Retinal pigment epithelial cell (primary cell): ENCODE data around the gene DPH2.
A peak's percentile ranks its signal among the peaks of the same experiment; 100 is the strongest.

Source experiments
- DNase-seq: peaks from one replicate; pipeline ENCODE4 v3.0.0-alpha.2; 2010; ENCODE audit warnings: low read depth
- H3K4me3 ChIP-seq: 2 replicates; pipeline ENCODE4 v1.5.1; 2011; ENCODE audit warnings: mild to moderate bottlenecking, low read length, control low read depth, moderate library complexity
- CTCF ChIP-seq: conservative IDR thresholded peaks from 2 replicates; pipeline ENCODE4 v1.5.1; 2011; ENCODE audit warnings: low read depth, low read length, control low read depth, inconsistent platforms

The DPH2 gene

GRCh38 chr1:43979261-43979527 is 9.4 kb downstream of the DPH2 start:
- peak overlapping the region; percentile 54 for H3K4me3 ChIP-seq
- DNase-seq = no peak
- TF ChIP-seq CTCF = no peak

- TF ChIP-seq CTCF = no peak
- H3K4me3 ChIP-seq = peak overlapping the region; percentile 54
- no peak for DNase-seq
These were observed 9.9 kb downstream of the DPH2 start for GRCh38 chr1:43979528-43980254.

GRCh38 chr1:43980255-43981134 is 10.7 kb downstream of the DPH2 start:
- DNase-seq = no peak
- no peak for TF ChIP-seq CTCF
- peak overlapping the region; percentile 54 for H3K4me3 ChIP-seq

GRCh38 chr1:43981135-43981491 is 11.3 kb downstream of the DPH2 start:
- no peak overlapping the region for H3K4me3 ChIP-seq
- no peak for DNase-seq
- TF ChIP-seq CTCF = no peak

- H3K4me3 ChIP-seq = no peak overlapping the region
- TF ChIP-seq CTCF = no peak
- DNase-seq = no peak
These were observed 11.8 kb downstream of the DPH2 start for GRCh38 chr1:43981636-43982035.

- TF ChIP-seq CTCF = no peak
- no peak for DNase-seq
- H3K4me3 ChIP-seq = no peak overlapping the region
These were observed 12.4 kb downstream of the DPH2 start for GRCh38 chr1:43982241-43982640.

GRCh38 chr1:43982808-43983207 is 13.0 kb downstream of the DPH2 start:
- no peak overlapping the region for H3K4me3 ChIP-seq
- no peak for TF ChIP-seq CTCF
- no peak for DNase-seq
